ENCODE measurements around the gene DPAGT1.

DPAGT1 gene

DNA sequence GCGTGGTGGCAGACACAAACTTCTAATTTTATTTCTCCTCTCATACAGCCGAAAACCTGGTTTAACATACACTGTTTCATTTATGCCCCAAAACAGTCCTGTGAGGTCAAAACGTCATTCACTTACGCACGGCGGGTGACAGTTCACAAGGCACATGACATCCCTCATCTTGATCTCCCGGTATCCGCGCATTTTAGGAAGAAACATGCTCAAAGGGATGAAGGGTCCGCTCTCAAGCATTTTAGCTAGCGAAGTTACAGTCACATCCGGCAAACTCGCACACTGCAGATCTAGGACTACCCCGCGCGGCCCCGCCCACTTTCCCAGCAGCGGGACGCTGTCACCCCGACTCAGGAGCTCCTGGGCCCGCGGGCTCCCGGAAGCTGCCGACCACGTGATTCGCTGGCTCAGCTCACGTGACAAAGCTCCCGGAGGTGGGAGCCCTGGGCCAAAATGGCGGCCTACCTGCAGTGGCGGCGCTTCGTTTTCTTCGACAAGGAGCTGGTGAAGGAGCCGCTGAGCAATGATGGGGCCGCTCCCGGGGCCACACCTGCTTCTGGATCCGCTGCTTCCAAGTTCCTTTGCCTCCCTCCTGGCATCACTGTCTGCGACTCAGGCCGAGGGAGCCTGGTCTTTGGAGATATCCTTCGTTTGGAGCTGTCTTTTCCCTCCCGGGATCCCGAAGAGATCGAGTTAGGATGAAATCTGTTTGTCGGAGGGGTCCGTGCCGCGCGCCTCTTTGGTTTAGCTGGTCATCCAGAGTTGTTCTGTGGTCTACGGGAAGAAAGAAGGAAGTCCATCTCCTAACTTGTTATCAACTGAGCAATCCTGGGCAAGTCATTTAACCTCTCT, 34.1 kb downstream of the DPAGT1 start, which contains the start of gene VPS11:
Gene VPS11 (plus strand): TSS at position 448 of the 852 bp plus-strand sequence. CDS start 6 bp downstream, at position 454.
- TF ChIP-seq GATA3 (IDR thresholded peaks at IDR 0.05; ENCODE audit: low read depth, low read length) (no peak), GATA2 (IDR thresholded peaks at IDR 0.05; ENCODE audit: low read depth, low read length) (no peak)

DNA sequence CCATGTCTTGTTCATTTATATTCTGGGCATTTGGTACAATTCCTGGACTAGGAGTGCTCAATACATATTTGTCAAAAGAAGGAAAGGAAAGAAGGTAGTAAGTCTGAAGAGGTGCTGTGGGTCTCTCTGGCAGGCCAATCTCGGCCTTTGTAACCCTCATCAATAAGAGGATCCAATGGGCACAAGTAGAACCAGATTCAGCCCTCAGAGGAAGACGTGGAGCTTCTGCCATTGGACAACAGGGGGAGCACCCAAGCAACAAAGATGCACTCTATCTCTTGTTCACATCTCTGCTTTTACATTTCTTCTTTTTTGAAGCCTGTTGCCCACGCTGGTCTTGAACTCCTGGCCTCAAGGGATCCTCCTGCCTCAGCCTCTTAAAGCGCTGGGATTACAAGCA, 36.3 kb downstream of the DPAGT1 start:
- TF ChIP-seq GATA2 (IDR thresholded peaks at IDR 0.05; ENCODE audit: low read depth, low read length) = peak; percentile 62
- TF ChIP-seq GATA3 (IDR thresholded peaks at IDR 0.05; ENCODE audit: low read depth, low read length) = no peak

DNA sequence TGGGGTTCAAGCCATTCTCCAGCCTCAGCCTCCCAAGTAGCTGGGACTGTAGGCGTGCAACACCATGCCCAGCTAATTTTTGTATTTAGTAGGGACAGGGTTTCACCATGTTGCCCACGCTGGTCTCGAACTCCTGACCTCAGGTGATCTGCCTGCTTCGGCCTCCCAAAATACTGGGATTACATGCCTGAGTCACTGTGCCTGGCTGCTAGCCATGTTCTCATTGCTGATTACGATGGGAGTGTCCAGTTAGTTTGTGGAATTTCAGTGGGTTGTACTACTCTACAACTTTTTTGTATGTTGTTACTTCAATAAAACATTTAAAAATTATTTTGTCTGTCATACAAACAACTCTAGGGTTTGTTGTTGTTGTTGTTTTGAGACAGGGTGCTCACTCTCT, 38.9 kb downstream of the DPAGT1 start:
- TF ChIP-seq GATA2 (IDR thresholded peaks at IDR 0.05; ENCODE audit: low read depth, low read length) = no peak
- no peak for TF ChIP-seq GATA3 (IDR thresholded peaks at IDR 0.05; ENCODE audit: low read depth, low read length)

DNA sequence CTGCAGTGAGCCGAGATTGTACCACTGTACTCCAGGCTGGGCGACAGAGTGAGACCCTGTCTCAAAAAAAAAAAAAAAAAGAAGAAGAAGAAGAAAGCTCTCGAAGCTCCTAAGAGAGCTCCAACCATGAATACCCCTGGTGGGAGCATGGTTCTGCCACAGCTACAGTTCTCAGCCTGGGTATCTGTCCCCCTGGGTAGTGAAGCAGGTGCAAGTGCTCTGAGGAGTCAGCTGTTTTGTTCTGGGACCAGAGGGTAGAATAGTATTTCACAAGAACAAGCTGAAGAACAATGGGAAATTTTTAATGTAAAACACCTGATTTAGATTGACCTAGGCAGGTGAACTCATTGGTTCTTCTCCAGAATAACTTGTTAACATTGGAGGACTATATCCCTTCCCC, 40.4 kb downstream of the DPAGT1 start:
- TF ChIP-seq GATA3 (IDR thresholded peaks at IDR 0.05; ENCODE audit: low read depth, low read length) = no peak
- TF ChIP-seq GATA2 (IDR thresholded peaks at IDR 0.05; ENCODE audit: low read depth, low read length) = no peak

DNA sequence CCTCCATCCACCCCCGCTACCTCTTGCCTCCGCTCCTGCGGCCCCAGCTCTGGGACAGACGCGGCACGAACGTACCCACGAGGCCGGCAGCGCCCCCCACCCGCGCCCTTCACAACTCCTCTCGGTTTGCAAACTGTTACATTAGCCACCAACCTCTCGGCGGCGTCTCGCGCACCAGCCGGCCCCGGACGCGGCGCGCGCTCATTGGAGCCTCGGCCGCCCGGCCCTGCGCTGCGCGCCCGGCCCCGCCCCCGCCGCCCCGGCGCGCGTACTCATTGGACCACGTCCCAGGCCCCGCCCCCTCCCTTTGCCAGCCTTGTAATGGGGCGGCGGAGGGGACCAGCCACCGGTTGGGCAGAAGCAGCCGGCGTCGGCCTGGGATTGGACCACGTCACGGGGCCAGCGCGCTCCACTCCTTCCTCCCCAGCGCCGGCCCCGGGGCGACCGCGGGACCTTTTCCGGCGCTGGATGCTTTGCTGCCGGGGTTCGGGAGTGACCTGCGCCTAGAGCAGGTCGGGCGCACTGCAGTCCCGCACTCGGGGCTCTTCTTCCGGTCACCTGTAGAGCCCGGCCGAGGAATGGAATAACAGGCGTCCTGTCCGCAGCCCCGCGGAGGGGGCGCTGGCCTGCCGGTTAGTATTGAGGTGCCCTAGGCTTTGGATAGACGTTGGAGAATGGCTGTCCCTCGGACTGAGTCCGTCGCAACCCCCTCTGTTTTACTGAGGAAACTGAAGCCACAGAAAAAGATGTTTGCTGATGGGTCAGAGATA, 44.5 kb downstream of the DPAGT1 start, which contains the start of gene HYOU1:
Gene HYOU1 (minus strand): TSS at position 206 of the 770 bp plus-strand sequence. CDS start 1,045 bp downstream, outside the sequence.
- TF ChIP-seq GATA3 (IDR thresholded peaks at IDR 0.05; ENCODE audit: low read depth, low read length) (no peak), GATA2 (IDR thresholded peaks at IDR 0.05; ENCODE audit: low read depth, low read length) (peak; percentile 69)

DNA sequence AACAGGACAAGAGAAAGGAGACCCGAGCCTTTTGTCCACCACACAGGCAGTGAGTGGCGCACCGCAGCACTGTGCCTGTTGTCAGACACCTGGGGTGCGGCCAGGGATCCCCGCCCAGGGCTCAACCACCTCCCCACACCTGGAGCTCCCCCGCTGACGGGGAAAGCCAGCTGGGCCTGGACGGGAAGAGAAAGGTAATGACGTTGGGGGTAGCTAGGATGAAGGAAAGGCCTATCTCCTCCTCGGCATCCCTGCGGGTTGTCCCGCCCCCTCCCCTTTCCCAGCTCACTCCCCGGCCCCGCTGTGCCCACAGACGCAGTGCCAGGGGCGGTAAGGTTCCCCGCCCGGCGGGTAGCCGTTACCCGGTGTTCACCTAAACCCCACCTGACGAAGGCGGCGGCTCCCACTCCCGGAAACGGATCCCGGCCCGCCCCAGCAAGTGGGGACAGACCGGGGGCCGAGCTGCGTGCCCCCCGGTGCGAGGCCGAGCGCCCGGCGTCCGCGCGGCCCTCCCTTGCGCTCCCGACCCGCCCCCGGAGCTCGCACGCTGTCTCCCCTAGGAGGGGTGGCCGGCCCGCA, 45.1 kb downstream of the DPAGT1 start:
- TF ChIP-seq GATA2 (IDR thresholded peaks at IDR 0.05; ENCODE audit: low read depth, low read length) (no peak), GATA3 (IDR thresholded peaks at IDR 0.05; ENCODE audit: low read depth, low read length) (no peak)

DNA sequence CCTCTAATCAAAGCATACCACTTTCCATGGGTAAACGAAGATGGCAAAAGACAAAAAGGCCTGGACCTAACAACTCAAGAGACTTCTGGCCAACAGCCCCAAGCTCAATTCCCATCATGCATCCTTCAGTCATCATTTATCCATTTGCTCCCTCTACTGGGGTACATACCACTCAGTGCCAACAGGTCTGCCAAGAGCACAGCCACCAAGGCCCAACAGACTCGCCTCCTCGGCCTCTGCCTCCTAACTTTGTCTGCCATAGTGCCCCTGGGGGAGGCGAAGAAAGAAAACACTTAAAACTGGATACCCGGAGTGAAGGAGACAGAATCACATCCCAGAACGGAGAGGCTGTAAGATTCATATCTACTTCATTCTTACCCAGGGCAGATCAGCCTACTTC, 45.8 kb downstream of the DPAGT1 start:
- no peak for TF ChIP-seq GATA2 (IDR thresholded peaks at IDR 0.05; ENCODE audit: low read depth, low read length)
- no peak for TF ChIP-seq GATA3 (IDR thresholded peaks at IDR 0.05; ENCODE audit: low read depth, low read length)

DNA sequence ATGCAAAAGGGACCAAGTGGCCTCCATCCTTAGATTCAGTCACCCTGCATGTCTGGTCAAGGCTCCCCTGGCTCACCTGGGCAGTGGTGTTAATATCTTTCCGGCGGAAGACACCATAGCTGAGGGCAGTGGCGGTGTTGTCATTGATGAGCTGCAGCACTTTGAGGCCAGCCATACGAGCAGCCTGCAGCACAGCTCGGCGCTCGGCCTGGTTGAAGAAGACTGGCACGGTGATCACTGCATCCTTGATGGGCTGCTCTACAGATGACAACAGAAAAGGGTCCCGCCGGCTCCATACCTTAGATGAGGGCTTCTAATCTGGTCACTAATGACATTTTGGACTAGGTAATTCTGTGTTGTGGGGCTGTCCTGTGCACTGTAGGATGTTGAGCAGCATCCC, 47.2 kb downstream of the DPAGT1 start:
- no peak for TF ChIP-seq GATA3 (IDR thresholded peaks at IDR 0.05; ENCODE audit: low read depth, low read length)
- TF ChIP-seq GATA2 (IDR thresholded peaks at IDR 0.05; ENCODE audit: low read depth, low read length) = no peak

DNA sequence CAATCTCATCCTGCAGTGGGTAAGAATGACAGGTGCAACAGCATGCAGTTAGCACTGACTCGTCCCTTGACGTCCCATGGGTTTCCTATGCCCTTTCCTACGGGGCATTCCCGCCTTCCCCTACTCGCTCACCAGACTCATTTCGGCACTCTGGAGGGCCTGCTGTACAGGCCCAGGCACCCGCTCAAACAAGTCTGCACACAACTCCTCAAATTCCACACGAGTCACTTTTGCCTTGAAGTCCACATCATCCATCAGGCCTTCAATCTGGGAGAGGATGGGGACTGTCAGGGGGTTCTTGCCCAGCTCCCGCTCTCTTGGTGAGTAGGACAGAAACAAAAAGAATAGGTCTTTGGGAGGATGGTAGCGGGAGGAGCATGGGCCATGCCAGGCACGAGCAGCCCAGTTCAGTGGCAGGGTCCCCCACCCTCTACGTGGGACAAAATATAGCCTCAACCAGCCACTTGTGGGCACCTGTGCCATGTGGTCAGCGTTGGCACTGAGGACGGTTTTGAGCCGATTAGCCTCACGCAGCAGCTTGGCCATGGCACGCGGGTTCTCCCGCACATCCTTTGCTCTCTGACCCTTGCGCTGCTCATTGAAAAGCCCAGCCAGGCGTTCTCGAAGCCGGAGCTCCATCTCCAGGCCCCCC, 49.4 kb downstream of the DPAGT1 start:
- TF ChIP-seq GATA3 (IDR thresholded peaks at IDR 0.05; ENCODE audit: low read depth, low read length) = no peak
- TF ChIP-seq GATA2 (IDR thresholded peaks at IDR 0.05; ENCODE audit: low read depth, low read length) = no peak

DNA sequence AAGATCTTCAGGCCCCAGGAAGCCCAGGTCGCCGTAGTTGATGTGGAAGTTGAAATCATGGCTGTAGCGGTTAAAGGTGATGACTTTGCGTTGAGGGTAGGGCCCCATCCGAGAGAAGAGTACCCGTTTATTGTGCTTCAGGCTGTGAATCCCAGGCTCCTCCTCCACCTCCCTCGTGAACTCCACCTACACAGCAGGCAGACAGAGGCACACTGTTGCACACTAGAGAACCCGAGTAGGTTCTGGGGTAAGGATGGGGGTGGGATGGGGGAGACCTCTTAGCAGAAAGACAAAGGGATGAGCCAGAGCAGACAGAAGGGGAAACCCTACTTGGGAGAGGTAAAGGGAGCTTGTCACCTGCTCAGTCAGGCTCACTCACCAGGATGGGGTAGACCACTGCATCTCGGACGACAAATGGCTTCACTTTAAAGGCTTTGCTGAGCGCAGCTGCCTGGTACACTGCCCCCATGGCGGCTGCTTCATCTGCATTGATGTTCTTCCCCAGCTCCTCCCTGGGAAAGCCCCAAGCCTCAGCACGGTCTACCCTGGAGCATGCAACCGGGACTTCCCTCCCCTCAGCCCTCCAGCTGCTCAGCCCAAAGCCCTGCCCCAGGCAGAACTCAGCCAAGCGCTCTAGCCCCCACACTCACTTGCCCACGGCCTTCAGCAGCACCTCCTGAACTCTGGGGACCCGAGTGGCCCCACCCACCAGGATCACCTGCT, 50.1 kb downstream of the DPAGT1 start:
- TF ChIP-seq GATA2 (IDR thresholded peaks at IDR 0.05; ENCODE audit: low read depth, low read length) (no peak), GATA3 (IDR thresholded peaks at IDR 0.05; ENCODE audit: low read depth, low read length) (no peak)

DNA sequence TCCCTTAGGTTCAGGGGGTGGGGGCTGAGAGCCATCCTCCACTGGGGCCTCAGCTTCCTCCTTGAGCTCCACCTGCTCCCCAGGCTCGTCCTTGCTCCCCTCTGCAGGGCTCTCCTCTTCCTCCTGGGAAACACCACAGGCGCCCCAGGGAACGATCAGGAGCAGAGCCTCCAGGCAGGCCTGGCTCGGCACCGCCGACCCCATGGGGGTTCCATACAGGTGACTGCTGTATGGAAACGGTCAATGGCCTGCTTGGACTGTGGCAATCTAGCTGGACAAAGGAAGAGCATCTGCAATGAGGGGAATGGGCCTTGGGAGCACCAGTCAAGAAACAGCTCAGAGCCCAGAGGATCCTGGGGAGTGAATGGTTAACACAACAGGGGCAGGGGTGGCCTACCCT, 52.6 kb downstream of the DPAGT1 start:
- TF ChIP-seq GATA2 (IDR thresholded peaks at IDR 0.05; ENCODE audit: low read depth, low read length) (no peak), GATA3 (IDR thresholded peaks at IDR 0.05; ENCODE audit: low read depth, low read length) (no peak)

DNA sequence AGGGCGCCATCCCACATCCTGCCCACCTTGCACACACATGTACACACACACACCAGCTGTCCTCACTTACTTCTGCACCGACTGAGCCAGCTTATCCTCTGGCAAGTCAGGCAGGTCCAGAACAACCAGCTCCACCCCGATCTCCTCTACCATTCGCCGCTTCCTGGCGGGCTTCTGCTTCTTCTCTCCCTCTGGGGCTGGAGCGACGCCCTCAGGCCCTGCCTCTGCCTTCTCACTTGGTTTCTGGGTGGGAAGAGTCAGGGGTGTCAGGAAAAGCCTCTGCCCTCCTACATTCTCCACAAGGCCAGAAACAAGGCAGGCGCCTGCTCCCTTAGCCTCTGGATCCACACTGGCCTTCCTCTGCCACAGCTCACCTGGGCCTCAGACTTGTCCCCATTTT, 53.0 kb downstream of the DPAGT1 start:
- no peak for TF ChIP-seq GATA3 (IDR thresholded peaks at IDR 0.05; ENCODE audit: low read depth, low read length)
- no peak for TF ChIP-seq GATA2 (IDR thresholded peaks at IDR 0.05; ENCODE audit: low read depth, low read length)

DNA sequence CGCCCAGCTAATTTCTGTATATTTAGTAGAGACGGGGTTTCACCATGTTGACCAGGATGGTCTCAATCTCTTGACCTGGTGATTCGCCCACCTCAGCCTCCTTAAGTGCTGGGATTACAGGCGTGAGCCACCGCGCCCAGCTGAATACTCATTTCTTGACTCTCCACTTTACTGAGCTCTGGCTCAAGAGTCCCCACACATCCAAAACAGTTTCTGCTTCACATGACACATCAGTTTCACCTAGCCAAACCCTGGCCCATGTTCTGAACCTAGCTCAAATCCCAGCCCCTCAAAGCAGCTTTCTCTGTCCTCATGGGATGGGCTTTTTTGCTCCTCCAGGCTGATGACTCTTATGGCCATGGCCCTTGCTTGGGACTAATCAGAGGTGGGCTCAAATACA, 54.4 kb downstream of the DPAGT1 start:
- TF ChIP-seq GATA3 (IDR thresholded peaks at IDR 0.05; ENCODE audit: low read depth, low read length) (no peak), GATA2 (IDR thresholded peaks at IDR 0.05; ENCODE audit: low read depth, low read length) (no peak)
